Measurements from ENCODE around the gene GSPT2. TPM values are rescaled to one million over a fixed set of nuclear protein-coding genes. Genes with fewer than 3 reads are reported as not detected.

The GSPT2 gene
- total RNA-seq, 1 experiment from 2014 or later: 9.5 TPM

Other genes with a start within 250 kb of the GSPT2 start
- gene NUDT11, start 246.8 kb upstream of the GSPT2 start, total RNA-seq (2014; rRNA removed; shearing (Covaris generic)): 9.3 and 9.6 TPM in 2 replicates
- 0.16 and 0.19 TPM in 2 replicates for gene CENPVL3, start 124.5 kb upstream of the GSPT2 start, total RNA-seq (2014; rRNA removed; shearing (Covaris generic))
- gene CENPVL2, start 60.6 kb upstream of the GSPT2 start, total RNA-seq (2014; rRNA removed; shearing (Covaris generic)): 0.32 TPM in 1 of 2 replicates, not detected in the other
- 0.32 TPM in 1 of 2 replicates, not detected in the other for gene CENPVL1, start 32.9 kb upstream of the GSPT2 start, total RNA-seq (2014; rRNA removed; shearing (Covaris generic))
- gene MAGED1, start 150.2 kb downstream of the GSPT2 start, total RNA-seq (2014; rRNA removed; shearing (Covaris generic)): 115 and 129 TPM in 2 replicates